Measurements from ENCODE around the gene MIS18A. TPM values are rescaled to one million over a fixed set of nuclear protein-coding genes. Genes with fewer than 3 reads are reported as not detected.
A peak's percentile ranks its signal among the peaks of the same experiment; 100 is the strongest.
"Not testable (repeated sequence)": the region's sequence is repeated elsewhere in the genome, so short reads cannot be mapped to it uniquely, and the experiment has no call there.

MIS18A gene, protein sequence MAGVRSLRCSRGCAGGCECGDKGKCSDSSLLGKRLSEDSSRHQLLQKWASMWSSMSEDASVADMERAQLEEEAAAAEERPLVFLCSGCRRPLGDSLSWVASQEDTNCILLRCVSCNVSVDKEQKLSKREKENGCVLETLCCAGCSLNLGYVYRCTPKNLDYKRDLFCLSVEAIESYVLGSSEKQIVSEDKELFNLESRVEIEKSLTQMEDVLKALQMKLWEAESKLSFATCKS
- 10 to 100 TPM; 17.3 to 28.0 (median 26.5) TPM for polyA plus RNA-seq (ENCODE audit: insufficient read length in 4 of 4)

DNA sequence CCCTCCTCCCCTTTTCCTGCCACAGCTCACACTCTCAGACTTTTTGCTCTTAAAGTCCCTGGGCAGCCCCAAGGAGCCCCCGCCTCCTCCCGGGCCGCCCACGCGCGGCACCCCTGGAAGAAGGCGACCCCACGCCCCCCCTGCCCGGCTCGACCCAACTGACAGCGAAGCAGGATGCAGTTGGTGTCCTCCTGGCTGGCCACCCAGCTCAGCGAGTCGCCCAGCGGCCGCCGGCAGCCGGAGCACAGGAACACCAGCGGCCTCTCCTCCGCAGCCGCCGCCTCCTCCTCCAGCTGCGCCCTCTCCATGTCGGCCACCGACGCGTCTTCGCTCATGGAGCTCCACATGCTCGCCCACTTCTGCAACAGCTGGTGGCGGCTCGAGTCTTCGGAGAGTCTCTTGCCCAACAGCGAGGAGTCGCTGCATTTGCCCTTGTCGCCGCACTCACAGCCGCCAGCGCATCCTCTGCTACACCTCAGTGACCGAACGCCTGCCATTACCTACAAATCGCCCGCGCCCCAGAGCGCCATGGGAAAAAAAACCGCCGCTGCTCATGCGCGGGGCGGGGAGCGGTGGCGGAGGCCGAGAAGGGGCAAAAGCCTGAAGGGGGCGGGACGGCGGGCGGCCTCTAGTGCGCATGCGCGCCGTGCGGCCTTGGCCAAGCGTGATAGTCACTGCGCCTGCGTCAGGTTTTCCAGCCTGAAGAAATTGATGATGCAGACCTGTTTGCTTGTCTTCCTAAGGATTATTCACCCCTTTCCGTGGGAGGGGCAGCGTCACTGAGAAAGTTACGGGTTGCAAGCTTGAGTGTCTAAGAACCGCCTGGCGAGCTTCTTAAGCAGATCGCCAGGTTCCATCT is at the start of gene MIS18A:
TSS of gene MIS18A (minus strand) at position 532 of the 859 bp plus-strand sequence. CDS start at position 497, 35 bp downstream.
- peak; percentile 83 to 91 (median 90) for DNase-seq (ENCODE audit: low read depth in 4 of 4, low spot score in 3 of 4)

DNA sequence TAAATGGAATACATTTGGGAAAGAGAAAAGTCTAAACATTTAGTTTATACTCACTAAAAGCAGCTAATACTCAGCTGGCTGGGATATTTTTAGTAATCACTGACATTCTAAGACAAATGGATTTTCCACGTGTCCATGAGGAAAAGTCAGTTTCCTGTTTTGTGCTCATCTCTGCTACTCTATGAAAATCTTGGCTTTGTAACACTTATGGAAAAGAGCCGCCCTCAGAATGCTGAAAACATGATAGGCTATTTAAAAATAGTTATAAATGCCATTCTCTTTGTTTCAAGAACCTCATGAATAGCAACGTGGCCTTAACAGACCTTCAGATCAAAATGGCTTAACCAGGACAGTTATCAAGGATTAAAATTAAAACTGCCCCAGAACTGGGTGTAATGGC is 49.7 kb upstream of the MIS18A start:
- DNase-seq (ENCODE audit: low read depth in 4 of 4, low spot score in 3 of 4), result peak in 1 of 4 donors; percentile 27

DNA sequence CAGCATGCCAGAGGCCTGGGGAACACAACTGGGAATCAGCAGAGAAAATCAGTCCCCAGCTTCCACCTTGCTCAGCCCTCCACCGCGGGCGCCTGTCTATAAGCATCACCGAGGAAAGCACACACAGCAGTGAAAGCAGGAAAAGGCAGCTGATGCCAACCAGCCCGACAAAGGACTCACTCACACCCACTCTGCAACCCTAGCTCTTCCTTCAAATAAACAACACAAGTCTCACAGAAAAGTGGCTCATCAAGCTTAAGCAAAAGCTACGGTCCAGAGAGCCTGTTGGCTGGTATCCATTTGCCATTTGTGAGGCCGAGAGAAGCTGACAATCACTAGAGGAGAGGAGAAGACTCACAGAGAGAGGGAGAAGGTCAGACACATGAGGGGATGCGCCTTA is 46.9 kb upstream of the MIS18A start:
- no peak for DNase-seq (ENCODE audit: low read depth in 4 of 4, low spot score in 3 of 4)

DNA sequence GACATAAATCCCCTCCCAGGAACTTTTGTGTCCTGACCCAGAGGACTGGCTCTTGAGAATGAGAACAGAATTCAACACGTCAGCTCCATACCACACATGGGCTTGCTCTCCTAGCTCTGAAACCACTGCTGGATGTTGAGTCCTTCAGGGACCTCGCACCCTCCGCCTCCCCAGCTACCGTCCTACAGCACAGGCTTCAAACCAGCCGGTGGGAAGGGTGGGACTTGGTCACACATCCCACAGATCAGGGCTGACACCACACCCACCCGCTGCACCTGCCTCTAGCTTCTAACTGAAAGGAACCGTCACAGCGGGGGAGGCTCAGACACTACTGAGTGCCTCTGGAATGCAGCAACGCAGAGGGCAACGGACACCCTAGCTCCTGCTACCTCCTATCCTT is 43.8 kb upstream of the MIS18A start:
- no peak for DNase-seq (ENCODE audit: low read depth in 4 of 4, low spot score in 3 of 4)

DNA sequence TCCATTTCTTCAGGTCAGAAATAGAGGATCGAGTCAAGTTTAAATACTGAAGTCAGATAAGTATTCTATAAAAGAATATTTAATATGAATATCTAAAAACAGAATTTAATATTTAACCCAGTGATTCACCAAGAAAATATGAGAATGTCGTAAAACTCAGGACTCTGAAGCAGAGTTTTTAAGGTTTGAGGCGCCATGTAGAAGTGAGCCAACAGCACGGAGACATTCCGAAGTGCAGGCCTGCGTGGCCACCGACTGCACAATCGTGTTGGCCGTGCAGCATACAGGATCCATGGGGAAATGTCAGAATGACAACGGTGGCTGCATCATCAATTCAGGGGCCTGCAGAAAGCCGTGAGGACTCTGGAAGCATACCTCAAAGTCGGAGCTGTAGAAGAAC is 43.3 kb upstream of the MIS18A start:
- no peak for DNase-seq (ENCODE audit: low read depth in 4 of 4, low spot score in 3 of 4)

DNA sequence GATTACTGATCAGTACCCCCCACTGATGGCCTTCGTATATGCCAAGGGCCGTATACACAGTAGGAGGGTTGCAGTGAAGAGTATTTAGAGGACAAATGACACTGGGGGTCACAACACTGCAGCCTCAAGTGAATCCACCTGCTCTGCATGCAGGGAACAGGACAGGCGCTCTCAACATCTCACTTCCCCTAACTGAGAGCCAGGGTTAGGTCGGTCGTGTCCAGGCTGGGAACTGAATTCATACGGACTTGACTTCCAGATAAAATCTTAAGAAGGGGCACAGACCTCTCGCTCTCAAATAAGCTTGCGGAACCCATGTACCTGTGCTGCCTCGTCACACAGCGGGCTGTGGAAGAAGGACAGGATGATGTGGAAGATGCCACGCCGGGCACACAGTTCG is 42.6 kb upstream of the MIS18A start:
- no peak for DNase-seq (ENCODE audit: low read depth in 4 of 4, low spot score in 3 of 4)

DNA sequence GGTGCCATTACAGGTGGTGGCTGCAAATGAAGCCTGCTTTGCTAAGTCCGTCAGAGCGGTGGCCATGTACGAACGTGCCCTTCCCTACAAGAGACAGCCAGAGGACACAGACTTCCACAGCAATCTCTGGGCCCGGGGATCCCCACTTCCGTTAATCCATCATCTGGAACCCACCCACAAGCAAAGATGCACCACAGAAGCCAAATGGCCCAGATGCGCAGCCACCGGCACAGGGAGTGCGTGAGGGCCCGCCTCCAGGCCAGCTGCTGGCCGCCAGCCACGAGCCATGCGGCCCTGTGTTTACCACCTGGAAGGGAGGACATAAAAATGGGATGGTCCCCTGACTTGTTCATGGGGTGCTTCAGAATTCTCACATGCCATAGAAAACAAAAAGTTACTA is 41.9 kb upstream of the MIS18A start:
- DNase-seq (ENCODE audit: low read depth in 4 of 4, low spot score in 3 of 4), result no peak

DNA sequence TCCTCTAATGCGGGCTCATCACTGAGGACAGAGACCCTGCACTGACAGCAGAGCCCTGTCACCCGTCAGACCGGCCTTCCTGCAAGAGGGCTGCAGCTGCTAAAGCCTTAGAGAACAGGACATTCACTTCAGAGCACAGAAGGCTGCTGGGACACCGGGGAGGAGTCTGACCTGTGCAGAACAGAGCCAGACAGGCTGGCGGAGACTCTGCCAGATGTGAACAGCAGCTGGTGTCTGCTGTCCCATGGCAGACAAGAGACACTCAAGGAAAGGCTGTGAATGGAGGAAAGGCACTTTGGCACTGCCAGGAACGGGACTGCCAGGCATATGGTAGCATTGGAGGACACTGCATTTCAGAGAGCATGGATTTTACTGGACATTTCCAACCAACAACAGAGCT is 41.2 kb upstream of the MIS18A start:
- DNase-seq (ENCODE audit: low read depth in 4 of 4, low spot score in 3 of 4), result no peak

DNA sequence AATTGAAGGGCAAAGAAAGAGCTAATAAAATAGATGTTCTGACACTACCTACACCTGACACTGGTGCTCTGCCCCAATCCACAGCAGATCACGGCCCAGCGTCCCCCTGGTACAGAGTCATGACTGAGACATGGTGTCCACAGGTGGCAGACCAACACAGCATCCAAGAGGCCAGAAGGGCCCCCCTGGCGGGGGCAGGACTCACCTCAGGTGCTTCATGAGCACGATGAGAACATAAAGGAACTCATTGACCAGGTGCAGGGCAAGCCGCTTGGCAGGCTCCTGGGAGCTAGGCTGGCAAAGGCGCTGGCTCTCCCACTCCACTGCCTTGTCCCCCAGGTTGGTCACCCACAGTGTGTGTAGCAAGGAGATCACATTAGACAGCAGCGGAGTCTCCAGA is 40.2 kb upstream of the MIS18A start:
- DNase-seq (ENCODE audit: low read depth in 4 of 4, low spot score in 3 of 4), result no peak

DNA sequence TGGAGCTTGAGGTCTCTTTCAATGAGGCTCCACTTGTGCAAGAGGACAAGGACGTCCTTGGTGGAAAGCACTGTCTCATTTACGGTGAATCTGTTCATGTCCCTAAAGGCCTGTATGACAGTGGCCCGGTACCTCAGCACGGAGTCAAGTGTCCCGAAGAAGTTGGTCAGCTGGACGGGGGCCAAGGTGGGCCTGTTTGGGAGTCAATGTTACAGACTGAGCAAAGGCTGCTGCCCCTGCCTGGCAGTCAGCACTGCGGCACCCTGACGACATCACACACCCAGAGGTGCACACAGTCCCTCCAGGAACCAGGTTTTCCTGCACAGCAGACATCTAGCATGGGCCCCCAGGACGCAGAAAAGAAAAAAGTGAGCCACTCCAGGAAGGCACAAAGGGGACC is 38.9 kb upstream of the MIS18A start:
- DNase-seq (ENCODE audit: low read depth in 4 of 4, low spot score in 3 of 4), result no peak

DNA sequence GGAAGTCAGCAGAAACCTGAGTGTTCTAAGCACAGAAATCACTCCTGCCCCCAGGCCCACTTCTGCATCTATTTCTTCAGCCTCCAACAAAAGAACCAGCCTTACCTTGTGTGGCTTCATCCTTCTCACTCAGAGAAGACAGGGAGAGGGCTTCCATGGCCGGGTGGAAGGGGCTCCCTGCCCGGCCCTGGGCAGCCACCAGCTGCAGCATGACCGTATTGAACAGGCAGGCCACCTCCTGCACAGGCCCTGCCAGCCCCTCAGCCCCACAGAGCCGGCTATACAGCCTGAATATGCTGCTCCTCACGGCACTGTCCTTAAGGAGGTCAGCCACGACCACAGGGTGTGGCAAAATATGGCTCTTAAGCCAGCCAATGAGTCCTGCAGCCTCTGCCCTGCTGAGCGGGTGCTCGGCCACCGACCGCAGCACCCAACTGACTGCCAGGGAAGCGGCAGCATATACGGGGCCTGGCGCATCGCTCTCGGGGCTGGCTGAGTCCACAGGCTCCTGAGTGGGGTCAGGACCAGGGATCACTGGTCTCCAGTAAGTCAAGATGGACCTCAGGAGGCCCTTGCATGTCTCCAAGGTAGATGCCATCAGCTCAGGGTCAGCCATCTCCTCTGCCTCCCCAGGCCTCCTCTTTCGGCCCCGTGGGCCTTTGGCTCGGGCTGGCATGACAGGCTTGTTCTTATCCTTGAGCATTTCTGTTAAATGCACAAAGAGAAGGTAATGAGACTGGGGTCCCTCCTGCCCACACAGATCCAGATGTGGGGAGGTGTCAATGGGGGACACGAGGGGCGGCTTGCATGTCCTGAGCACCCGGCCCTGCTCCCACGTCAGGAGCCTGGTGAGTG is 37.7 kb upstream of the MIS18A start:
- no peak for DNase-seq (ENCODE audit: low read depth in 4 of 4, low spot score in 3 of 4)

DNA sequence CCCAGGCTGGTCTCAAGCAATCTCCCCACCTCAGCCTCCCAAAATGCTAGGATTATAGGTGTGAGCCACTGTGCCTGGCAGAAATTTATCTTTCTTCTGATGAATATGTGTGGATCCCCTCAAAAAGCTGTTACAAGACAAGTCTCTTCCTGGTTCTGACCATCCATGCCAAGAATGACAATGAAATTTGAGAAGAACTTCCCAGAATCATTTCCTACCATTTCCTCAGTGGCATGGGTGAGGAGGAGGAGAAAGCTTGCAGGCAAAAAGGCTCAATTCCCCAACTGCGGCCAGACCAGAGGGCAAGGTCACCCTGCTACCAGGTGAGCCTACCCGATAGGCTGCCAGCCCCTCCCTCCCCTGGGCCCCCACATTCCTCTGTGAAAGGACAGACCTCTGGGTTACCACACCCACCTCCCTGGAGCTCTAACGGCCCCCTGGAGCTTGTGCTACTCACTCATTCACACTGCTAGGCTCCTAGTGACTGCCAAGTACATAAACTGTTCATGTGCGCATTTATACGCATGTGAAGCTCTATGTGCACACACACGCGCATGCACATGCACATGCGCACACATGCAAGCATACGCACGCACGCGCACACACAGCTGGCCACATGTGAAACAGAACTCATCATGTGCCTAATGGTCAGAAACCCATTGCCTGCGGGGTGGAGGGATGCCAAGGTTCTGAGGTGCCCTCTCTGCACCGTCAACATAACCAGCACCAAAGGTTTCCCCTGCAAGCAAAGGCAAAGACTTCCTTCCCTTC is 36.8 kb upstream of the MIS18A start:
- no peak for DNase-seq (ENCODE audit: low read depth in 4 of 4, low spot score in 3 of 4)

DNA sequence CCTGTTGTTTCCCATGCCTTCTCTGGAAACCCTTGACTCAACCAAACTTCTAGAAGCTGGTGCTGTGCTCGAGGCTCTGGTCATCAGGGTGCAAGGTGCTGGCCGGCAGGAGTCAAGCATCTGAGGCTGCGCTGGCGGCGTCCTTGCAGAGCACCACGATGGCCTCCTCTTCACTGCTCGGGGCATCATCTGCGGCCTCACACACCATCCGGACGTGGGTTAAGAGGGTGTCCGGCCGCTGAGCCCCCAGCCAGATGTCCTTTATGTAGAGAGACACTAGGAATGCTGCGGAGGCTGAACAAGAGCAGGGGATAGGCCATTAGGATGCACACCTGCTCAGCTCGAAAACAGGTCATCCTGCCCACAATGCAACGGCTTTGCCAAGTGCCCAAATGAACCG is 36.0 kb upstream of the MIS18A start:
- DNase-seq (ENCODE audit: low read depth in 4 of 4, low spot score in 3 of 4), result no peak

DNA sequence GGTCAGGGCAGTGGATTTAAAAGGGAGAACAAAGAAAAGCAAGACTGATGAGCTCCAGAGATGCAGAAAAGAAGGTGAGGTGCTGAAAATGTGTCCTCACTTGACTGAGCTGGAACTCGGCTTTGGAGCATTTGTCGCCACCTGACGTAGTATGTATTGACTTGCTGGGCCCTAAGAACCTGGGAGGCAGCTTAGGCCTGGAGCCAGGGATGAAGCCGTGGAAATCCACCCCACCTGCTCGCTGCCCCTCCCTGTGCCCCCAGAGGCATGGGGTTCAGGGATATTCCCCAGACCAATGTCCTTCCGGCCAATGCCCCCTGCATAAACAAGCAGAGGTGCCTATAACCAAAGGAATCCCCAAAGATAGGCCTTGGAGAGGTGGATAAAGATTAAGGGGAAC is 34.1 kb upstream of the MIS18A start:
- DNase-seq (ENCODE audit: low read depth in 4 of 4, low spot score in 3 of 4), result no peak

DNA sequence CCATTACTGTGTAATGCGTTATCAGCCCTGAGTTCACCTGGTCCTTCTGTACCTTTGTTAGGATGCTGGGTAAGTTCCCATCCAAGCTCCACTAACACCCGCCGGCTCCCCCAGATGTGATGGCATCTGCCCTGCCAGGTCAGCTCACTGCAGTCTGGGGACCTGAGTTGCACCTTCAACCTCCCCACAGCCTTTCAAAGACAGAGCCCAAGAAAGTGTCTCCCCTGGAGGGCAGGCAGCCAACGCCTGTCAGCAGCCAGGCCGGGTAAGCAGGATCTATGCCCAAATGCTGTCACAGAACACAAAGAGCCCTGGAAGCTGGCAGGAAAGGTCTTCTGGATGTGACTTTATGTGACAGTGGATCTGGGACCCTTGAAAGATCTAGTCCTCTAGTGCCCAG is 33.5 kb upstream of the MIS18A start:
- no peak for DNase-seq (ENCODE audit: low read depth in 4 of 4, low spot score in 3 of 4)

DNA sequence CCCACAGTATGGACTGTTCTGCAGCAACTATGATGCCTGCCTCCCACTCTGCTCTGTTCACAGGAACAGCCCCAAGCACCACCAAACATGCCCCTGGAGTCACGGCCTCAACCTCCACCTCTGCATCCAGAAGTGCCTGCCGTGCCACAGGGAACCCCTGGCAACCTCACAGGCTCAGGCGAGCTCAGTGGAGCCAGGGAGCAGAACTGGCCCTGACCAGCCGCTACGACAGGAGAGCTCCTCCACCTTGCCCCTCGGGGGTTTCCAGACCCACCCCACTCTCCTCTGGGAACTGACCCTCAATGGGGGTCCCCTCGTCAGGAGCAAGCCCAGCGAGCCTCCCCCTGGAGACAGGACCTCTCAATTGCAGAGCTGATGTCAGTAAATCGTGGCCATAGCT is 32.8 kb upstream of the MIS18A start:
- DNase-seq (ENCODE audit: low read depth in 4 of 4, low spot score in 3 of 4), result no peak

DNA sequence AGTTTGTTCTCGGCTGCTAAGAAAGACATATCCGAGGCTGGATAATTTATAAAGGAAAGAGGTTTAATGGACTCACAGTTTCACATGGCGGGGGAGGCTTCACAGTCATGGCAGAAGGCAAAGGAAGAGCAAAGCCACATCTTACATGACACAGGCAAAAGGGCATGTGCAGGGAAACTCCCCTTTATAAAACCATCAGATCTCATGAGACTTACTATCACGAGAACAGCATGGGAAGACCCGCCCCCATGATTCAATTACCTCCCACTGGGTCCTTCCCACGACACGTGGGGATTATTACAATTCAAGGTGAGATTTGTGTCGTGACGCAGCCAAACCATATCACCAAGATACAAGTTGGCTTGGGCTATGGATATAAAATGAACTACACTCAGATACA is 32.1 kb upstream of the MIS18A start:
- not testable (repeated sequence) for DNase-seq (ENCODE audit: low read depth in 4 of 4, low spot score in 3 of 4)

DNA sequence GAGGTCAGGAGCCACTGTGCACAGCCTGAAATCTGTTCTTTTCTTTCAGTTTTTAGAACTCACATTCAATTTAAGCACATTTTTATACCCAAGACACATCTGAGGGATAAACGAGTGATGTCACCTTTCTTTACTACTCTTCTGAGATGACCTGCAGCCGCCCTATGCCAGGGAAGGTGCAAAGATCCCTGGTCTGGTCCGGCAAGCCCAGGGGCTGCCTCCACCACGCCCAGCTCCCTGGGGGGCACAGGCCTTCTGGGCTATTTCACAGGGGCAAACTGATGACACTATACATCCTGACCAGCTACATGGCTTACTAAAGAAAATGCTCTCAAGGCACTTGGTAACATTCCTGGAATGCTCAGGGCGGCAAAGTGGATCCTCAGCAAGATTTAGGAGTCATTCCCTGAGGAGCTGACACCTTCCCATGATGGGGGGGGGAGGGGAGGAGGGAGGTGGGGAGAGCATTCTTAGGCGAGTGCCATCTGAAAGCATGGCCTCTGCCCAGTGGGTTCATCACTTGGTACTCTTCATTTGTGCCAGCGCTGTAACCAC is 31.1 kb upstream of the MIS18A start:
- no peak for DNase-seq (ENCODE audit: low read depth in 4 of 4, low spot score in 3 of 4)

DNA sequence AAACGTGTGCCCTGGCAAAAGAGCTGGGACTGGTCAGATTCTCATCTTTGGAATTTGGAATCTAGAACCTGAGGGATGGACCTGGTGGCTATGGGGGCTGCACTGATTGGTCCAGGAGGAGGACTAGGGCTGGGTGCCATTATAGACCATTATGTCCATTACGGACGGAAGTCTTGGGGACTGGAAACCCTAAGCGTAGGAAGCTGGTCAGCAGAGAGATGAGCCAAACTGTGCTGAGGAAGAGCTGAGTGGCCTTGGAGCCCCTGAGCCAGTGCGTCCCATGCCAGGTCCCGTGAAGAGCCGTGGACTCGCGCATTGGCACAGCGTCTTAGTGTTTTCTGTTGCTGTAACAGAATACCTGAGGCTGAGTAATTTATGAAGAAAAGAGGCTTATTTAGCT is 29.8 kb upstream of the MIS18A start:
- DNase-seq (ENCODE audit: low read depth in 4 of 4, low spot score in 3 of 4), result no peak

DNA sequence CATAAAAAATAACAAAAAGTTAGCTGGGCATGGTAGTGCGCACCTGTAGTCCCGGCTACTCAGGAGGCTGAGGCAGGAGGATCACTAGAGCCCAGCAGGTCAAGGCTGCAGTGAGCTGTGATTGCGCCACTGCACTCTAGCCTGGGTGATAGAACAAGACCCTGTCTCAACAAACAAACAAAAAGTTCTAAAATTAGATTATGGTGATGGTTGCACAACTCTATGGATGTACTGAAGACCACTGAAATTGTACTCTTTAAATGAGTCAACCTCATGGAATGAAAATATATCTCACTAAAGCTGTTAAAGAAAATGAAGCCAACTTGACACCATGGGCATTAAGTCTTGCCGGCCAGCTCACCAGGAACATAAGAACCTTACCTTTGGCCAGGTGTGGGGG is 28.9 kb upstream of the MIS18A start:
- DNase-seq (ENCODE audit: low read depth in 4 of 4, low spot score in 3 of 4), result no peak
